Lower leg skin (tissue), 3 donors: ENCODE data around the gene KEL.

ENCODE experiments used
- POLR2A ChIP-seq, 2 donors: fragments of 450-650 bp; IDR thresholded peaks; one replicate each; pipeline ENCODE4 v1.6.1; 2016 to 2017; ENCODE audit warnings: antibody characterized with exemption in 2 of 2, mild to moderate bottlenecking in 1 of 2, moderate library complexity in 1 of 2
- TF ChIP-seq, protein P1 (sequence below), 3 donors: fragments of 450-650 bp; IDR thresholded peaks; one replicate each; pipeline ENCODE4 v1.5.1; 2016; ENCODE audit warnings: antibody characterized with exemption in 3 of 3, mild to moderate bottlenecking in 3 of 3, moderate library complexity in 2 of 3

GRCh38 chr7:142957723-142958122, 4.4 kb downstream of the KEL start:
- no peak for TF ChIP-seq POLR2A (IDR thresholded peaks at IDR 0.05)
- TF ChIP-seq, protein P1, sequence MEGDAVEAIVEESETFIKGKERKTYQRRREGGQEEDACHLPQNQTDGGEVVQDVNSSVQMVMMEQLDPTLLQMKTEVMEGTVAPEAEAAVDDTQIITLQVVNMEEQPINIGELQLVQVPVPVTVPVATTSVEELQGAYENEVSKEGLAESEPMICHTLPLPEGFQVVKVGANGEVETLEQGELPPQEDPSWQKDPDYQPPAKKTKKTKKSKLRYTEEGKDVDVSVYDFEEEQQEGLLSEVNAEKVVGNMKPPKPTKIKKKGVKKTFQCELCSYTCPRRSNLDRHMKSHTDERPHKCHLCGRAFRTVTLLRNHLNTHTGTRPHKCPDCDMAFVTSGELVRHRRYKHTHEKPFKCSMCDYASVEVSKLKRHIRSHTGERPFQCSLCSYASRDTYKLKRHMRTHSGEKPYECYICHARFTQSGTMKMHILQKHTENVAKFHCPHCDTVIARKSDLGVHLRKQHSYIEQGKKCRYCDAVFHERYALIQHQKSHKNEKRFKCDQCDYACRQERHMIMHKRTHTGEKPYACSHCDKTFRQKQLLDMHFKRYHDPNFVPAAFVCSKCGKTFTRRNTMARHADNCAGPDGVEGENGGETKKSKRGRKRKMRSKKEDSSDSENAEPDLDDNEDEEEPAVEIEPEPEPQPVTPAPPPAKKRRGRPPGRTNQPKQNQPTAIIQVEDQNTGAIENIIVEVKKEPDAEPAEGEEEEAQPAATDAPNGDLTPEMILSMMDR (IDR thresholded peaks at IDR 0.05), result no peak
